HepG2 (cell line): ENCODE measurements around the gene ALDH9A1. TPM values are rescaled to one million over a fixed set of nuclear protein-coding genes. Genes with fewer than 3 reads are reported as not detected.

ENCODE experiments used
- ARID5B ChIP-seq: IDR thresholded peaks from 2 replicates; pipeline ENCODE4 v1.4.0; 2020; ENCODE audit warnings: mild to moderate bottlenecking, missing genetic modification reagents
- CTCF ChIP-seq: sonication (generic); formaldehyde crosslinking; IDR thresholded peaks from 2 replicates; pipeline ENCODE4 v1.5.0; 2020; ENCODE audit warnings: mild to moderate bottlenecking, missing genetic modification reagents, moderate library complexity
- GATAD1 ChIP-seq: IDR thresholded peaks from 2 replicates; pipeline ENCODE4 v1.6.1; 2016; ENCODE audit warnings: missing genetic modification reagents, missing compliant biosample characterization
- MIER2 ChIP-seq: IDR thresholded peaks from 2 replicates; pipeline ENCODE4 v1.6.1; 2016; ENCODE audit warnings: missing biosample characterization, missing genetic modification reagents
- MLX ChIP-seq: IDR thresholded peaks from 2 replicates; pipeline ENCODE4 v1.6.1; 2016
- NFE2 ChIP-seq: sonication (generic); formaldehyde crosslinking; IDR thresholded peaks from 2 replicates; pipeline ENCODE4 v1.4.0; 2020; ENCODE audit warnings: missing genetic modification reagents
- NRL ChIP-seq: sonication (generic); formaldehyde crosslinking; IDR thresholded peaks from 2 replicates; pipeline ENCODE4 v1.5.0; 2020; ENCODE audit warnings: missing genetic modification reagents, mild to moderate bottlenecking, moderate library complexity, borderline replicate concordance
- STAT5B ChIP-seq: sonication (generic); formaldehyde crosslinking; IDR thresholded peaks from 2 replicates; pipeline ENCODE4 v1.4.0; 2020; ENCODE audit warnings: missing genetic modification reagents
- UBTF ChIP-seq: sonication (generic); formaldehyde crosslinking; IDR thresholded peaks from 2 replicates; pipeline ENCODE4 v1.4.0; 2020; ENCODE audit warnings: mild to moderate bottlenecking, missing genetic modification reagents
- YEATS2 ChIP-seq: sonication (generic); formaldehyde crosslinking; IDR thresholded peaks from 2 replicates; pipeline ENCODE4 v1.4.0; 2020; ENCODE audit warnings: missing genetic modification reagents, borderline replicate concordance
- ZBTB8A ChIP-seq: sonication (generic); formaldehyde crosslinking; IDR thresholded peaks from 2 replicates; pipeline ENCODE4 v1.4.0; 2020; ENCODE audit warnings: mild to moderate bottlenecking, low read depth, missing genetic modification reagents, borderline replicate concordance
- ZNF331 ChIP-seq: sonication (generic); formaldehyde crosslinking; IDR thresholded peaks from 2 replicates; pipeline ENCODE4 v1.4.0; 2020; ENCODE audit warnings: missing genetic modification reagents
- ZNF34 ChIP-seq: sonication (generic); formaldehyde crosslinking; IDR thresholded peaks from 2 replicates; pipeline ENCODE4 v1.4.0; 2020; ENCODE audit warnings: mild to moderate bottlenecking, missing genetic modification reagents, borderline replicate concordance
- ZNF382 ChIP-seq: sonication (generic); formaldehyde crosslinking; IDR thresholded peaks from 2 replicates; pipeline ENCODE4 v1.5.0; 2020; ENCODE audit warnings: missing genetic modification reagents, mild to moderate bottlenecking, borderline replicate concordance
- ZNF598 ChIP-seq: sonication (generic); formaldehyde crosslinking; IDR thresholded peaks from 2 replicates; pipeline ENCODE4 v1.5.1; 2020; ENCODE audit warnings: mild to moderate bottlenecking, missing genetic modification reagents, borderline replicate concordance
- ZNF761 ChIP-seq: sonication (generic); formaldehyde crosslinking; conservative IDR thresholded peaks from 2 replicates; pipeline ENCODE4 v1.4.0; 2020; ENCODE audit warnings: mild to moderate bottlenecking, missing genetic modification reagents
- ZNF770 ChIP-seq: sonication (generic); formaldehyde crosslinking; IDR thresholded peaks from 2 replicates; pipeline ENCODE4 v1.5.0; 2020; ENCODE audit warnings: mild to moderate bottlenecking, missing genetic modification reagents
- polyA plus RNA-seq, 8 experiments: library from polyadenylated mRNA; depleted of rRNA in 3 of 8; stranded (reverse) in 7 of 8; unstranded in 1 of 8; fragments of >200 nt; fragmentation: Illumina TruSeq in 4 of 8; extraction: Trizol in 4 of 8; gene quantifications; 2 replicates each; pipeline versions ENCODE4 v1.2.1 to v1.2.3, GENCODE V29; 2011 to 2016; ENCODE audit warnings: low read depth in 4 of 8, missing spikeins in 1 of 8, mixed read lengths in 1 of 8; ENCODE audit not compliant: insufficient read depth in 1 of 8
- total RNA-seq, 5 experiments: library from RNA; depleted of rRNA; stranded (reverse); fragments of >200 nt; fragmentation: Illumina TruSeq; extraction: Trizol; gene quantifications; 2 replicates each; pipeline ENCODE4 v1.2.3, GENCODE V29; 2016; ENCODE audit warnings: low read depth in 1 of 5

ALDH9A1 gene
- total and polyA plus RNA-seq, 2 of the 13 experiments (the other 11 are each of a cell fraction or from before 2014, with no cell fraction given) = 27.5 to 38.5 TPM

- TF ChIP-seq MLX (CRISPR knock-in tag) = no peak
- peak; percentile 36; the same call in 1 of the 2 replicates for TF ChIP-seq MIER2 (CRISPR knock-in tag)
- TF ChIP-seq ARID5B (CRISPR knock-in tag) = peak; percentile 25; the same call in 1 of the 2 replicates
- peak; percentile 87 for TF ChIP-seq NRL (CRISPR knock-in tag)
- TF ChIP-seq ZNF331 = 0 out of 2 replicates have a peak, but pooled peaks have one; percentile 9
- TF ChIP-seq ZNF382 (CRISPR knock-in tag) = no peak
- TF ChIP-seq YEATS2 = no peak
- peak; percentile 39; the same call in 1 of the 2 replicates for TF ChIP-seq ZNF761 (CRISPR knock-in tag)
- TF ChIP-seq ZNF34 (CRISPR knock-in tag) = no peak
- TF ChIP-seq CTCF (CRISPR knock-in tag) = peak; percentile 74
- TF ChIP-seq ZNF770 (CRISPR knock-in tag) = peak; percentile 69
- peak; percentile 80; the same call in 1 of the 2 replicates for TF ChIP-seq ZNF598
- TF ChIP-seq GATAD1 (CRISPR knock-in tag) = peak; percentile 64
- no peak for TF ChIP-seq NFE2 (CRISPR knock-in tag)
- no peak for TF ChIP-seq STAT5B (CRISPR knock-in tag)
- TF ChIP-seq ZBTB8A (CRISPR knock-in tag) = no peak; the same call in 1 of the 2 replicates
- peak; percentile 82 for TF ChIP-seq UBTF (CRISPR knock-in tag)
Measured at GRCh38 chr1:165697881-165698760, at the start of gene ALDH9A1 (continued).
